ENCODE measurements around the gene ZNG1F.
A peak's percentile ranks its signal among the peaks of the same experiment; 100 is the strongest.
"Not testable (repeated sequence)": the region's sequence is repeated elsewhere in the genome, so short reads cannot be mapped to it uniquely, and the experiment has no call there.

The ZNG1F gene

GRCh38 chr9:41123396-41123795 lies 65.7 kb downstream of the ZNG1F start:
- not testable (repeated sequence) for DNase-seq (ENCODE audit: low read depth)

GRCh38 chr9:41120696-41121095 lies 68.4 kb downstream of the ZNG1F start:
- DNase-seq (ENCODE audit: low read depth) = not testable (repeated sequence)

- DNase-seq (ENCODE audit: low read depth) = not testable (repeated sequence)
Observed at GRCh38 chr9:41119719-41120118, 69.4 kb downstream of the ZNG1F start.

- DNase-seq (ENCODE audit: low read depth) = not testable (repeated sequence)
Observed at GRCh38 chr9:41119311-41119710, 69.8 kb downstream of the ZNG1F start.

GRCh38 chr9:41113348-41113747 lies 75.8 kb downstream of the ZNG1F start:
- DNase-seq (ENCODE audit: low read depth) = not testable (repeated sequence)

GRCh38 chr9:41111414-41111813 lies 77.7 kb downstream of the ZNG1F start:
- not testable (repeated sequence) for DNase-seq (ENCODE audit: low read depth)

- DNase-seq (ENCODE audit: low read depth) = not testable (repeated sequence)
Observed at GRCh38 chr9:41110913-41111312, 78.2 kb downstream of the ZNG1F start.

- not testable (repeated sequence) for DNase-seq (ENCODE audit: low read depth)
Observed at GRCh38 chr9:41109253-41109652, 79.9 kb downstream of the ZNG1F start.

- DNase-seq (ENCODE audit: low read depth) = not testable (repeated sequence)
Observed at GRCh38 chr9:41108816-41109215, 80.3 kb downstream of the ZNG1F start.

GRCh38 chr9:41106472-41107116 lies 82.5 kb downstream of the ZNG1F start:
- DNase-seq (ENCODE audit: low read depth) = not testable (repeated sequence)

- not testable (repeated sequence) for DNase-seq (ENCODE audit: low read depth)
Observed at GRCh38 chr9:41105557-41106253, 83.4 kb downstream of the ZNG1F start.

- DNase-seq (ENCODE audit: low read depth) = not testable (repeated sequence)
Observed at GRCh38 chr9:41104542-41104941, 84.6 kb downstream of the ZNG1F start.

- DNase-seq (ENCODE audit: low read depth) = not testable (repeated sequence)
Observed at GRCh38 chr9:41100508-41100907, 88.6 kb downstream of the ZNG1F start.

- not testable (repeated sequence) for DNase-seq (ENCODE audit: low read depth)
Observed at GRCh38 chr9:41098759-41099158, 90.4 kb downstream of the ZNG1F start.

GRCh38 chr9:41095060-41095459 lies 94.1 kb downstream of the ZNG1F start:
- DNase-seq (ENCODE audit: low read depth) = not testable (repeated sequence)

- not testable (repeated sequence) for DNase-seq (ENCODE audit: low read depth)
Observed at GRCh38 chr9:41094010-41094773, 94.9 kb downstream of the ZNG1F start.

GRCh38 chr9:41090922-41091321 lies 98.2 kb downstream of the ZNG1F start:
- not testable (repeated sequence) for DNase-seq (ENCODE audit: low read depth)

GRCh38 chr9:41090386-41090785 lies 98.7 kb downstream of the ZNG1F start:
- not testable (repeated sequence) for DNase-seq (ENCODE audit: low read depth)

GRCh38 chr9:41088450-41089059 lies 100.6 kb downstream of the ZNG1F start:
- DNase-seq (ENCODE audit: low read depth) = not testable (repeated sequence)

- DNase-seq (ENCODE audit: low read depth) = not testable (repeated sequence)
Observed at GRCh38 chr9:41087929-41088328, 101.2 kb downstream of the ZNG1F start.

GRCh38 chr9:41087157-41087780 lies 101.8 kb downstream of the ZNG1F start:
- peak; percentile 81 for DNase-seq (ENCODE audit: low read depth)

GRCh38 chr9:41086685-41087084 lies 102.4 kb downstream of the ZNG1F start:
- not testable (repeated sequence) for DNase-seq (ENCODE audit: low read depth)
